Mesangial cell (primary cell): ENCODE data around the gene C5AR1. TPM values are rescaled to one million over a fixed set of nuclear protein-coding genes. Genes with fewer than 3 reads are reported as not detected.

ENCODE experiments used
- total RNA-seq: library from RNA; depleted of rRNA; stranded (reverse); fragments of >200 nt; gene quantifications from 2 replicates; pipeline ENCODE4 v1.2.3, GENCODE V29; 2015

Gene C5AR1
- not detected in 2 replicates for total RNA-seq

DNA sequence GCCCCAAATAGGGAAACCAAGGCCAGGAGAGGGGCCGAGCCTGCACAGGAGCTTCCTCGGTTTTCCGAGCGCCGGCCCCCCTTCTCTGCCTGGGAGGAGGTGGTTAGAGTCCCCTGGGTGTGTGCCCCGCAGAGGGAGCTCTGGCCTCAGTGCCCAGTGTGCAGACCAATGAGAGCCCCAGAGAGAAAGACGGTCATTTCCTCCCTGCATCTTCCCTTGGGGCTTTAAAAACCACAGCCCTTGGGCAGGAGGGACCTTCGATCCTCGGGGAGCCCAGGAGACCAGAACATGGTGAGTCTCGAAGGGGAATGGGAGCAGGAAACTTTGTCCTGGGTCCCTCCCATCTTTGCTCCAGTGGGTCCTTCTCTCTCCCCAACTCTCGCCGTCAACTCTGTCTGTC lies at the start of gene C5AR1:
TSS of gene C5AR1 (plus strand) at position 254 of the 400 bp plus-strand sequence. CDS start at position 289, 35 bp downstream.

GRCh38 chr19:47274071-47274890 lies 35.4 kb upstream of the C5AR1 start, which contains the start of gene INAFM1:
Gene INAFM1 (plus strand): TSS chr19:47274885. CDS start chr19:47274920, 35 bp downstream.

DNA sequence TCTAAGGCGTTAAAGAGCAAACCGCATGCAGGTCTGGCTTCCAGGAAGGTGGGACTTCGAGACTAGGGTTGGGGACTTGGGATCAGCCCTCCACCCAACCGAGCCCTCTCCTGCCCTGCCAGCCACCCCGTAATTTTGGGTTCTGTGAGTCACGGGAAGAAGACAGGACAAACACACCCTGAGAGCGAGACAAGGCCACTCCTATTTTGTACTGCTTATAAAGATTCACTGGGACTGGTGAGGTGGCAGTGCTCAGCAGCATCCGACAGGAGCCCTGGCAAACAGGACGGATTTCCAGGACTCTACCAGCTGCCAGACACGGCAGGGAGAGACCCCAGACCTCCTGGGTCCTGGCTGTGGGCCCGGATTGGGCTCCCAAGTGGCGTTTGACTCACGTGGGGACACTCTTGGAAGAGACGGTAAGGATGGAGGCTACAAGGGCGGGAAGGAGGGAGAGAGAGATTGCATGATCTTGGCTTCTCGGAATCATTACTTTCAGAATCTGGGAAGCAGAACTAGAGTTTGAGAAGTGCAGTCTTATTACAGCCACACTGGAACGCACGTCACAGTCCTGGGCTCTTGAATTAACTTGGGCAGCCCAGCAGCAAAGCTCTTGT lies 22.4 kb downstream of the C5AR1 start, which contains the start of gene C5AR2:
TSS of gene C5AR2 (plus strand) at position 245 of the 617 bp plus-strand sequence. CDS start 8,625 bp downstream, outside the sequence.

GRCh38 chr19:47348819-47349795 lies 39.4 kb downstream of the C5AR1 start, which contains the start of gene DHX34:
Gene DHX34 (plus strand): TSS chr19:47349315. CDS start chr19:47353031, 3,716 bp downstream.

Other genes with a start within 250 kb of the C5AR1 start
- 24.0 and 25.1 TPM in 2 replicates for gene ZC3H4, start 196.1 kb upstream of the C5AR1 start, total RNA-seq
- 93.0 and 187 TPM in 2 replicates for gene SAE1, start 179.0 kb upstream of the C5AR1 start, total RNA-seq
- gene BBC3, start 78.7 kb upstream of the C5AR1 start, total RNA-seq = 14.0 and 26.6 TPM in 2 replicates
- gene CCDC9, start 53.3 kb upstream of the C5AR1 start, total RNA-seq = 9.0 and 10.9 TPM in 2 replicates
- gene INAFM1, start 35.0 kb upstream of the C5AR1 start, total RNA-seq = 5.2 and 12.4 TPM in 2 replicates
- gene C5AR2, start 22.3 kb downstream of the C5AR1 start, total RNA-seq = not detected in 2 replicates
- 16.8 and 18.9 TPM in 2 replicates for gene DHX34, start 39.5 kb downstream of the C5AR1 start, total RNA-seq
- gene MEIS3, start 109.7 kb downstream of the C5AR1 start, total RNA-seq = 6.0 and 12.4 TPM in 2 replicates
- gene SLC8A2, start 162.0 kb downstream of the C5AR1 start, total RNA-seq = not detected in 2 replicates
- 6.6 and 7.7 TPM in 2 replicates for gene KPTN, start 174.4 kb downstream of the C5AR1 start, total RNA-seq
- gene NAPA, start 205.2 kb downstream of the C5AR1 start, total RNA-seq = 94.7 and 108 TPM in 2 replicates